Stimulated activated naive CD4-positive, alpha-beta T cell (primary cell): ENCODE results near the gene CACNA1A.
A peak's percentile ranks its signal among the peaks of the same experiment; 100 is the strongest.
"Not testable (repeated sequence)": the region's sequence is repeated elsewhere in the genome, so short reads cannot be mapped to it uniquely, and the experiment has no call there.

ENCODE experiments used
- DNase-seq, 6 experiments: peaks; one replicate each; lab custom pipeline; 2025; lab: John Stamatoyannopoulos, UW

Gene CACNA1A

GRCh38 chr19:13198634-13199033, 307.6 kb downstream of the CACNA1A start:
- DNase-seq: no peak

GRCh38 chr19:13195678-13196077, 310.6 kb downstream of the CACNA1A start:
- peak in 5 of 6 experiments; percentile 9 to 38 (median 29) for DNase-seq

- DNase-seq: no peak
Observed at GRCh38 chr19:13190781-13191540, 315.3 kb downstream of the CACNA1A start.

GRCh38 chr19:13189600-13189999, 316.7 kb downstream of the CACNA1A start:
- no peak for DNase-seq

- DNase-seq: no peak
Observed at GRCh38 chr19:13187419-13187818, 318.9 kb downstream of the CACNA1A start.

GRCh38 chr19:13186688-13187087, 319.6 kb downstream of the CACNA1A start:
- DNase-seq: not testable (repeated sequence)

GRCh38 chr19:13185763-13186657, 320.3 kb downstream of the CACNA1A start:
- not testable (repeated sequence) for DNase-seq

GRCh38 chr19:13184926-13185325, 321.4 kb downstream of the CACNA1A start:
- DNase-seq: not testable (repeated sequence)

- no peak for DNase-seq
Observed at GRCh38 chr19:13181747-13182388, 324.4 kb downstream of the CACNA1A start.

GRCh38 chr19:13178291-13178690, 328.0 kb downstream of the CACNA1A start:
- not testable (repeated sequence) for DNase-seq

- not testable (repeated sequence) for DNase-seq
Observed at GRCh38 chr19:13177584-13177983, 328.7 kb downstream of the CACNA1A start.

GRCh38 chr19:13176345-13176744, 329.9 kb downstream of the CACNA1A start:
- DNase-seq: no peak

GRCh38 chr19:13173139-13173737, 333.0 kb downstream of the CACNA1A start:
- no peak for DNase-seq

- peak in 5 of 6 experiments; percentile 47 to 66 (median 62) for DNase-seq
Observed at GRCh38 chr19:13172346-13173138, 333.7 kb downstream of the CACNA1A start.

- DNase-seq: no peak
Observed at GRCh38 chr19:13171146-13171545, 335.1 kb downstream of the CACNA1A start.

- DNase-seq: no peak
Observed at GRCh38 chr19:13169769-13170168, 336.5 kb downstream of the CACNA1A start.

- DNase-seq: not testable (repeated sequence)
Observed at GRCh38 chr19:13166151-13166550, 340.1 kb downstream of the CACNA1A start.

GRCh38 chr19:13165162-13165997, 340.9 kb downstream of the CACNA1A start:
- DNase-seq: no peak

- peak; percentile 14 to 46 (median 36) for DNase-seq
Observed at GRCh38 chr19:13164343-13165161, 341.7 kb downstream of the CACNA1A start.
